ENCODE measurements around the gene MAST4. TPM values are rescaled to one million over a fixed set of nuclear protein-coding genes. Genes with fewer than 3 reads are reported as not detected.

Gene MAST4
- total and polyA plus RNA-seq, 2 of the 13 experiments (the other 11 are each of a cell fraction or from before 2014, with no cell fraction given): 3.4 to 3.7 TPM

DNA sequence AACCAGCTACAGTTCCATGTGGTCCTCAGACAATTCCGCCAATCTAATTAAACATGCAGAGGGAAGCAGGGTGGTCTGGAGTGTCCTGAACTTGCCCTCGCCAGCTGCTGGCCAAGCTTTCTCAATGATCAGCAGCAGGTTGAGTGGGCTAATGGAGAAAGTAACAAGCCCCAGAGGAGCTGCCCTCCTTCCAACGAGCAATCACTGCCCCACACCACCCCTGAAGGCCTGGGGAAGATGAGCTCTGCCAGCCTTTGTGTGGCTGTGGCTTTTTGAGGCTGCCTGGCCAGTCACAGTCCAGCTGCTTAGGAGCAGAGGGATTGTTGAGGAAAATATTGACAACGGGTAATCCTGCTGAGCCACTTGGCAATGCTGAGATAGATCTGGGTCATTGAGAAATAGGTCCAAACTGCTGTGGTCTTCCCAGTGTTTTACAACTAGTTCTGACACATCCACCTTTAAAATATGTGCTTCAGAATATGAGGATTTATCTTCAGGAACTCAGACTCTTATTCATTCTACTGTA lies 493.1 kb downstream of the MAST4 start:
- no peaks in the 10 kb centered on the region for H3K27me3 ChIP-seq (ENCODE audit: control insufficient read depth in 1 of 2, insufficient read depth in 2 of 2, low read length in 2 of 2)
- FAIRE-seq (no peak), DNase-seq (ENCODE audit: low spot score) (no peak), ATAC-seq (no peak)
- 79% methylated on average over 4 of the region's 4 CpGs for WGBS (ENCODE audit: low lambda C conversion rate)
- ChIA-PET POLR2A (no interaction called here), CTCF (ENCODE audit: low intra/inter-chr PET ratio, low total read pairs) (no interaction called here)
- no peak overlapping the region for H3K9ac ChIP-seq (ENCODE audit: insufficient read depth, low read depth, low read length)
- H3K79me2 ChIP-seq (ENCODE audit: insufficient read depth, low read length): no peaks in the 10 kb centered on the region
- H3K4me1 ChIP-seq (ENCODE audit: insufficient read depth, low read length): peaks cover 14% of the 10 kb centered on the region
- no TSS peak for BruUV-seq (replicated peaks)
- intact Hi-C loops (cut with micrococcal nuclease; ENCODE audit: unreplicated experiment) (no loop called here), in situ Hi-C loops (cut with HindIII; ENCODE audit: extremely low pct_ligation_motif_present, low pct_unique_long_range_greater_than_20kb) (no loop called here)
- peaks cover 1 to 4% of the 10 kb centered on the region in 2 experiments; a peak in 1 of 5 replicates for H3K36me3 ChIP-seq (replicated peaks in 1 of 2; ENCODE audit: control insufficient read depth in 1 of 2, insufficient read depth in 2 of 2, low read length in 2 of 2)
- no peak overlapping the region for H3K4me2 ChIP-seq (ENCODE audit: low read depth, low read length)
- no peaks in the 10 kb centered on the region for H4K20me1 ChIP-seq (ENCODE audit: insufficient read depth, low read length)
- H3K9me3 ChIP-seq (ENCODE audit: low read length): no peaks in the 10 kb centered on the region
- no peak overlapping the region for H2AFZ ChIP-seq (ENCODE audit: low read length)
- H3K4me3 ChIP-seq (replicated peaks in 1 of 3; ENCODE audit: insufficient read depth in 1 of 3, low read depth in 2 of 3, low read length in 3 of 3): no peak overlapping the region
- no peak overlapping the region for H3K27ac ChIP-seq (ENCODE audit: extremely low read length, insufficient read depth, low read length)
- TF ChIP-seq ZIK1 (CRISPR knock-in tag; IDR thresholded peaks at IDR 0.05; ENCODE audit: borderline replicate concordance, low read depth) (no peak), ZNF713 (CRISPR knock-in tag; IDR thresholded peaks at IDR 0.05) (no peak), JUND (CRISPR knock-in tag; IDR thresholded peaks at IDR 0.05) (no peak), ZBTB3 (CRISPR knock-in tag; IDR thresholded peaks at IDR 0.05; ENCODE audit: borderline replicate concordance, low read depth) (no peak), NFKBIZ (CRISPR knock-in tag; IDR thresholded peaks at IDR 0.05) (no peak), ZNF782 (CRISPR knock-in tag; IDR thresholded peaks at IDR 0.05; ENCODE audit: borderline replicate concordance) (no peak)
- TF ChIP-seq, protein P1, sequence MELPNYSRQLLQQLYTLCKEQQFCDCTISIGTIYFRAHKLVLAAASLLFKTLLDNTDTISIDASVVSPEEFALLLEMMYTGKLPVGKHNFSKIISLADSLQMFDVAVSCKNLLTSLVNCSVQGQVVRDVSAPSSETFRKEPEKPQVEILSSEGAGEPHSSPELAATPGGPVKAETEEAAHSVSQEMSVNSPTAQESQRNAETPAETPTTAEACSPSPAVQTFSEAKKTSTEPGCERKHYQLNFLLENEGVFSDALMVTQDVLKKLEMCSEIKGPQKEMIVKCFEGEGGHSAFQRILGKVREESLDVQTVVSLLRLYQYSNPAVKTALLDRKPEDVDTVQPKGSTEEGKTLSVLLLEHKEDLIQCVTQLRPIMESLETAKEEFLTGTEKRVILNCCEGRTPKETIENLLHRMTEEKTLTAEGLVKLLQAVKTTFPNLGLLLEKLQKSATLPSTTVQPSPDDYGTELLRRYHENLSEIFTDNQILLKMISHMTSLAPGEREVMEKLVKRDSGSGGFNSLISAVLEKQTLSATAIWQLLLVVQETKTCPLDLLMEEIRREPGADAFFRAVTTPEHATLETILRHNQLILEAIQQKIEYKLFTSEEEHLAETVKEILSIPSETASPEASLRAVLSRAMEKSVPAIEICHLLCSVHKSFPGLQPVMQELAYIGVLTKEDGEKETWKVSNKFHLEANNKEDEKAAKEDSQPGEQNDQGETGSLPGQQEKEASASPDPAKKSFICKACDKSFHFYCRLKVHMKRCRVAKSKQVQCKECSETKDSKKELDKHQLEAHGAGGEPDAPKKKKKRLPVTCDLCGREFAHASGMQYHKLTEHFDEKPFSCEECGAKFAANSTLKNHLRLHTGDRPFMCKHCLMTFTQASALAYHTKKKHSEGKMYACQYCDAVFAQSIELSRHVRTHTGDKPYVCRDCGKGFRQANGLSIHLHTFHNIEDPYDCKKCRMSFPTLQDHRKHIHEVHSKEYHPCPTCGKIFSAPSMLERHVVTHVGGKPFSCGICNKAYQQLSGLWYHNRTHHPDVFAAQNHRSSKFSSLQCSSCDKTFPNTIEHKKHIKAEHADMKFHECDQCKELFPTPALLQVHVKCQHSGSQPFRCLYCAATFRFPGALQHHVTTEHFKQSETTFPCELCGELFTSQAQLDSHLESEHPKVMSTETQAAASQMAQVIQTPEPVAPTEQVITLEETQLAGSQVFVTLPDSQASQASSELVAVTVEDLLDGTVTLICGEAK (IDR thresholded peaks at IDR 0.05): no peak
- TF ChIP-seq, protein P1 (CRISPR knock-in tag; IDR thresholded peaks at IDR 0.05): no peak
- TF ChIP-seq, protein P2, sequence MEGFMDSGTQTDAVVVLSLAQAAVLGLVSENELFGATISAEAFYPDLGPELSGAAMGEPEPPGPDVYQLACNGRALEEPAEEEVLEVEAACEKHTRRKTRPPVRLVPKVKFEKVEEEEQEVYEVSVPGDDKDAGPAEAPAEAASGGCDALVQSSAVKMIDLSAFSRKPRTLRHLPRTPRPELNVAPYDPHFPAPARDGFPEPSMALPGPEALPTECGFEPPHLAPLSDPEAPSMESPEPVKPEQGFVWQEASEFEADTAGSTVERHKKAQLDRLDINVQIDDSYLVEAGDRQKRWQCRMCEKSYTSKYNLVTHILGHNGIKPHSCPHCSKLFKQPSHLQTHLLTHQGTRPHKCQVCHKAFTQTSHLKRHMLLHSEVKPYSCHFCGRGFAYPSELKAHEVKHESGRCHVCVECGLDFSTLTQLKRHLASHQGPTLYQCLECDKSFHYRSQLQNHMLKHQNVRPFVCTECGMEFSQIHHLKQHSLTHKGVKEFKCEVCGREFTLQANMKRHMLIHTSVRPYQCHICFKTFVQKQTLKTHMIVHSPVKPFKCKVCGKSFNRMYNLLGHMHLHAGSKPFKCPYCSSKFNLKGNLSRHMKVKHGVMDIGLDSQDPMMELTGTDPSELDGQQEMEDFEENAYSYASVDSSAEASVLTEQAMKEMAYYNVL (CRISPR knock-in tag; IDR thresholded peaks at IDR 0.05; ENCODE audit: borderline replicate concordance): no peak

Data from HepG2 (cell line).